ENCODE data around the gene DIDO1. TPM values are rescaled to one million over a fixed set of nuclear protein-coding genes. Genes with fewer than 3 reads are reported as not detected.
"Not testable (repeated sequence)": the region's sequence is repeated elsewhere in the genome, so short reads cannot be mapped to it uniquely, and the experiment has no call there.

DIDO1 gene
- total RNA-seq, 4 donors from 2014 or later, result 24.2 to 39.3 (median 28.7) TPM

DNA sequence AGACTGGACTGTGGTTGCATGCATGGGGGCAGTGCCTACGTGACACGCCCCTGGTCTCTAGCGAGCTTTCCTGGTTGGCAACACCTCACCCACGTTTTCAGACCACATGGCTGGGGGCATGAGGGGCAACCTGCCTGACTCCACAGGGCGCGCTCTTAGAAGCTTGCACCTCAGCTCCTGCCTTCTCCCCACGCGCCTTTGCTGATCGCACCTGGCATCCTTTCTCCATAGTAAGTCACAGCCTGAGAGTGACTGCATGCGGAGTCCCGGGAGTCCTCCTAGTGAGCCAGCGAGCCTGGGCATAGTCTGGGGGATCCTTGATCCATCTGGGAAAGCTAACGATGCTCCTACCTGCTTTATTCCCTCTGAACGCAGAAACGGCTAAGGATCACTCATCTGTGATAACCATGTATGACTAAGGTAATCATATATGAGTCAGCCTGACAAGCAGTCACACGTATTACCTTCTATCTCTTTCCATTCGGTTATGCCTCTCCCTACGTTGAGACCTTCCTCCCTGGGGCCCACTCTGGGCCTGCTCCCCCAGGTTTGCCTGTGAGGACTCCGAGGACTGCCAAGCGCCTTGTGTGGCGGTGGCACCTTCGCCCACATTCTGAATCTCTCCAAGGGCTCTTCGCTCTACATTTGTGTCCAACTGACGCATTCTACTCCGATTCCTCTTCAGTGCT, 69.2 kb downstream of the DIDO1 start:
- in situ Hi-C loops (cut with MboI; ENCODE audit: low sequenced_read_pairs in 4 of 4), result no loop called here
- no peak overlapping the region for H3K4me3 ChIP-seq

DNA sequence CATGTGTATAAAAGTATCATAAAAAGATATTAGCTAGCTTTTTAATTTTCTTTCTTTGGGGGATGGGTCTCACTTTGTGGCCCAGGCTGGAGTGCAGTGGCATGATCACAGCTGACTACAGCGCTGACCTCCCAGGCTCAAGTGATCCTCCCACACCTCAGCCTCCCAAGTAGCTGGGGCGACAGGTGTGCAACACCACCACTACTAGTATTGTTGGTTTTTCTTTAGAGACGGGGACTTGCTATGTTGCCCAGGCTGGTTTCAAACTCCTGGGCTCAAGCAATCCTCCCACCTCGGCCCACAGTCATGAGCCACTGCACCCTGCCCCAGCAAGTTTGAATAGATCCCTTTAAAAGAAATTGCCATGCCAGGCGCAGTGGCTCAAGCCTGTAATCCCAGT, 71.2 kb downstream of the DIDO1 start:
- in situ Hi-C loops (cut with MboI; ENCODE audit: low sequenced_read_pairs in 4 of 4) (no loop called here), intact Hi-C loops (cut with DNase I; ENCODE audit: low total_unique reads) (no loop called here)
- Histone ChIP-seq H3K36me3 (peaks cover 0 to 14% of the 10 kb centered on the region in 2 donors), H3K9me3 (no peaks in the 10 kb centered on the region), H3K4me1 (peaks cover 3 to 4% of the 10 kb centered on the region in 2 donors), H3K4me3 (no peak overlapping the region), H3K27ac (no peak overlapping the region), H3K27me3 (no peaks in the 10 kb centered on the region)
- DNase-seq (no peak), ATAC-seq (no peak)
- TF ChIP-seq POLR2A (IDR thresholded peaks at IDR 0.05), result no peak
- no peak for TF ChIP-seq CTCF (IDR thresholded peaks at IDR 0.05 in 4 of 5, conservative IDR thresholded peaks at IDR 0.05 in 1 of 5)

More for the DNA sequence above, 69.2 kb downstream of the DIDO1 start:
- no peak for DNase-seq
- intact Hi-C loops (cut with DNase I; ENCODE audit: low total_unique reads), result no loop called here
- Histone ChIP-seq H3K27me3 (no peaks in the 10 kb centered on the region), H3K27ac (no peak overlapping the region), H3K36me3 (peaks cover 0 to 14% of the 10 kb centered on the region in 2 donors), H3K9me3 (no peaks in the 10 kb centered on the region), H3K4me1 (peaks cover 9% of the 10 kb centered on the region in 2 donors)
- TF ChIP-seq POLR2A (IDR thresholded peaks at IDR 0.05) (no peak), CTCF (IDR thresholded peaks at IDR 0.05 in 4 of 5, conservative IDR thresholded peaks at IDR 0.05 in 1 of 5) (no peak)
- no peak for ATAC-seq

DNA sequence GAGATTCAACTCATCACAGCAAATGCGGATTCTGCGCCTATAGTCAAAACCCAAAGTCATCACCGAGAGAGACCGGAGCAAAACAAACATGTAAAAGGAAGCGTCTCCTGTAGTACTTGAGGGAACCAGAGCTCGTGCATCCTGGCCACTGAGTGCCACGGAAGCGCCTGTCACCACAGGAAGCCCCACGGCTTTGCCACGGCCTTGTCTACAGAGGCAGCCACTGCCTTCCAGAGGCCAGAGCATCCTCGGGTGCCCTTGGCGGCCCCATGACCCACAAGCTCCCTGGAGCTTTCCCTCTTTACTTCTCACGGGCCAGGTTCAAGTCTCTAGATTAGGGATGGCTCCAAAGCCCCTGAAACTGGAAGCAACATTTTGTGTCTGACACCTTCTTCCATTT, 72.2 kb downstream of the DIDO1 start:
- H3K27me3 ChIP-seq, result no peaks in the 10 kb centered on the region
- no peak for TF ChIP-seq CTCF (IDR thresholded peaks at IDR 0.05 in 4 of 5, conservative IDR thresholded peaks at IDR 0.05 in 1 of 5)
- no peak for TF ChIP-seq POLR2A (IDR thresholded peaks at IDR 0.05)
- ATAC-seq (no peak), DNase-seq (no peak)
- no peaks in the 10 kb centered on the region for H3K4me1 ChIP-seq
- no peak overlapping the region for H3K4me3 ChIP-seq
- in situ Hi-C loops (cut with MboI; ENCODE audit: low sequenced_read_pairs in 4 of 4) (no loop called here), intact Hi-C loops (cut with DNase I; ENCODE audit: low total_unique reads) (no loop called here)
- H3K9me3 ChIP-seq, result no peaks in the 10 kb centered on the region
- H3K36me3 ChIP-seq, result peaks cover 0 to 14% of the 10 kb centered on the region in 2 donors
- no peak overlapping the region for H3K27ac ChIP-seq

DNA sequence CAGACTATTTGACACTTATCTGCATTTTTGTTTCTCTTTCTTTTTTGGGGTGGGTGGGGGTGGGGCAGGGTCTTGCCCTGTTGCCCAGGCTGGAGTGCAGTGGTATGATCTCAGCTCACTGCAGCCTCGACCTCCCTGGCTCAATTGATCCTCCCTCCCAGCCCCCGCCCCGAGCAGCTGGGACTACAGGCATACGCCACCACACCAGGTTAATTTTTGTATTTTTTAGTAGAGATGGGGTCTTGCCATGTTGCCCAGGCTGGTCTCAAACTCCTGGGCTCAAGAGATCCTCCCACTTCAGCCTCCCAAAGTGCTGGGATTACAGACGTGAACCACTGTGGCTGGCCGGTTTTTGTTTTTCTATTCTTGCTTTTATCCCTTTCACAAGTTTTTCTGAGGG, 73.0 kb downstream of the DIDO1 start:
- H3K4me3 ChIP-seq; in situ Hi-C loops (cut with MboI; ENCODE audit: low sequenced_read_pairs in 4 of 4); ATAC-seq; H3K27ac ChIP-seq; H3K27me3 ChIP-seq; intact Hi-C loops (cut with DNase I; ENCODE audit: low total_unique reads); H3K4me1 ChIP-seq; H3K9me3 ChIP-seq; DNase-seq: not testable (repeated sequence)
- H3K36me3 ChIP-seq, result peaks cover 0 to 14% of the 10 kb centered on the region in 2 donors

- H3K36me3 ChIP-seq, result peaks cover 0 to 14% of the 10 kb centered on the region in 2 donors
- no peaks in the 10 kb centered on the region for H3K4me1 ChIP-seq
- no peaks in the 10 kb centered on the region for H3K9me3 ChIP-seq
- intact Hi-C loops (cut with DNase I; ENCODE audit: low total_unique reads) (no loop called here), in situ Hi-C loops (cut with MboI; ENCODE audit: low sequenced_read_pairs in 4 of 4) (no loop called here)
- H3K4me3 ChIP-seq, result no peak overlapping the region
- no peak overlapping the region for H3K27ac ChIP-seq
- TF ChIP-seq POLR2A (IDR thresholded peaks at IDR 0.05) (no peak), CTCF (IDR thresholded peaks at IDR 0.05 in 4 of 5, conservative IDR thresholded peaks at IDR 0.05 in 1 of 5) (no peak)
- ATAC-seq (no peak), DNase-seq (no peak)
- no peaks in the 10 kb centered on the region for H3K27me3 ChIP-seq
These were observed 73.5 kb downstream of the DIDO1 start for GRCh38 chr20:62852841-62853240.

All from gastrocnemius medialis (tissue), 4 donors.